HCT116 (cell line): ENCODE results near the gene SERGEF.

Source experiments
- CEBPB ChIP-seq: IDR thresholded peaks from 2 replicates; pipeline ENCODE4 v1.6.1; 2012; ENCODE audit warnings: low read depth
- CTCF ChIP-seq, 3 experiments: fragments of 200-600 bp in 1 of 3; sonication (generic) in 1 of 3; IDR thresholded peaks in 2 of 3; conservative IDR thresholded peaks in 1 of 3; 2 replicates each; pipeline ENCODE4 v1.5.1; 2012 to 2017; ENCODE audit warnings: low read depth in 2 of 3, low read length in 2 of 3, antibody characterized with exemption in 1 of 3, borderline replicate concordance in 1 of 3, control low read depth in 1 of 3, mild to moderate bottlenecking in 1 of 3, mixed read lengths in 1 of 3, mixed run types in 1 of 3, moderate library complexity in 1 of 3; ENCODE audit not compliant: insufficient read depth in 1 of 3
- EZH2 ChIP-seq: fragments of 200-600 bp; sonication (generic); IDR thresholded peaks from 2 replicates; pipeline ENCODE4 v1.6.1; 2017; ENCODE audit warnings: antibody characterized with exemption, mixed run types

DNA sequence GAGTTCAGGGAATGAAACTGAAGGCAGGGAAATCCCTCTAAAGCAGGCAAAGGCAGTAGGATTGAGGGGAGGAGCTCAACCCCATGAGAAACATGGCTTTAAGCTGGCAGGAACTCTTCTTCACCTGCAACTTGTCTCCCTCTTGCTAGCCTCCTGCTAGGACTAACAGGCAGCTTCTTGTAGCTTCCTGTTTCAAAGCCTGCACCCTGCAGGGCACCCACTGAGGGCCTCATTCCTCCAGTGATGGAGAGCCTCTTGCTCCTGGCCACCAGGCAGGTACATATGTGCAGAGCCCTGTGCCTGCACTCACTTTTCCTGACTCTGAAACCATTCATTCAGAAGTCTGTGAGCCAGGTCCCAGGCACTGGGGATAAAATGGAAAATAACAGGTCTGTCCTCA lies 137.0 kb downstream of the SERGEF start:
- no peak for TF ChIP-seq EZH2
- TF ChIP-seq CEBPB, result no peak
- TF ChIP-seq CTCF (IDR thresholded peaks at IDR 0.05 in 2 of 3, conservative IDR thresholded peaks at IDR 0.05 in 1 of 3; ENCODE audit: borderline replicate concordance in 1 of 3, insufficient read depth in 1 of 3, low read depth in 2 of 3, low read length in 2 of 3), result no peak
